Caco-2 (cell line): Measurements from ENCODE around the gene POLR3G. TPM values are rescaled to one million over a fixed set of nuclear protein-coding genes. Genes with fewer than 3 reads are reported as not detected.
A peak's percentile ranks its signal among the peaks of the same experiment; 100 is the strongest.

ENCODE experiments used
- BruUV-seq: library from RNA; stranded (reverse); fragments of 400-500 nt; replicated peaks from 2 replicates; lab custom pipeline; 2021; lab: Mats Ljungman, UMichigan
- CTCF ChIA-PET: fragments of 300-600 bp; sonication (Branson Sonifier 250); formaldehyde crosslinking; loops from one replicate; lab custom pipeline; 2022; ENCODE audit warnings: antibody characterized with exemption; lab: Charles Lee
- POLR2A ChIA-PET: fragments of 300-600 bp; sonication (Branson Sonifier 250); formaldehyde crosslinking; loops from one replicate; lab custom pipeline; 2022; ENCODE audit warnings: antibody characterized with exemption; lab: Charles Lee
- DNase-seq, 2 experiments: peaks; one replicate each; pipeline versions ENCODE4 v3.0.0 to v3.0.0-alpha.2; 2020 to 2022
- H3K27me3 ChIP-seq: replicated peaks from 2 replicates; pipeline ENCODE4 v1.6.0; 2011; ENCODE audit warnings: low read length; ENCODE audit not compliant: control insufficient read depth, insufficient read depth
- H3K36me3 ChIP-seq: 2 replicates; pipeline ENCODE4 v1.5.1; 2011; ENCODE audit warnings: low read length; ENCODE audit not compliant: control insufficient read depth, insufficient read depth
- H3K4me1 ChIP-seq: fragments of 250-450 bp; sonication (Bioruptor Pico); 2 replicates; pipeline ENCODE4 v1.5.1; 2020; ENCODE audit warnings: mild to moderate bottlenecking
- H3K4me3 ChIP-seq: 2 replicates; pipeline ENCODE4 v1.5.1; 2011; ENCODE audit warnings: low read depth, mild to moderate bottlenecking, control low read depth, low read length
- H3K9me3 ChIP-seq: fragments of 250-450 bp; sonication (Bioruptor Pico); 2 replicates; pipeline ENCODE4 v1.5.1; 2020; ENCODE audit warnings: mild to moderate bottlenecking, moderate library complexity
- H3K27ac Mint-ChIP-seq: one replicate; pipeline ENCODE4 v1.8.0; 2022; ENCODE audit warnings: mixed read lengths; ENCODE audit not compliant: unreplicated experiment
- H3K27me3 Mint-ChIP-seq: one replicate; pipeline ENCODE4 v1.8.0; 2022; ENCODE audit warnings: mixed read lengths; ENCODE audit not compliant: insufficient read depth, unreplicated experiment
- H3K36me3 Mint-ChIP-seq: one replicate; pipeline ENCODE4 v1.8.0; 2022; ENCODE audit warnings: mild to moderate bottlenecking, mixed read lengths; ENCODE audit not compliant: insufficient read depth, unreplicated experiment
- H3K4me1 Mint-ChIP-seq: one replicate; pipeline ENCODE4 v1.8.0; 2022; ENCODE audit warnings: low read depth, mixed read lengths; ENCODE audit not compliant: unreplicated experiment
- H3K4me3 Mint-ChIP-seq: one replicate; pipeline ENCODE4 v1.8.0; 2022; ENCODE audit warnings: mild to moderate bottlenecking, moderate library complexity, mixed read lengths; ENCODE audit not compliant: unreplicated experiment
- H3K9me3 Mint-ChIP-seq: one replicate; pipeline ENCODE4 v1.8.0; 2022; ENCODE audit warnings: mixed read lengths; ENCODE audit not compliant: unreplicated experiment
- intact Hi-C: fragments of 100-400 bp; cut with micrococcal nuclease; formaldehyde crosslinking; loops from one replicate; pipeline ENCODE4 v1.10.0; 2022; ENCODE audit not compliant: unreplicated experiment
- total RNA-seq: library from RNA; stranded (reverse); gene quantifications from 2 replicates; pipeline ENCODE4 v1.2.3, GENCODE V29; 2022
- TF ChIP-seq, protein P1 (sequence below), 2 experiments: fragments of 200-600 bp in 1 of 2; IDR thresholded peaks; 1 replicate in 1 of 2; 2 replicates in 1 of 2; pipeline versions ENCODE4 v1.5.1 to v1.8.0; 2011 to 2022; ENCODE audit warnings: antibody characterized with exemption in 1 of 2, control low read depth in 1 of 2, inconsistent platforms in 1 of 2, low read depth in 1 of 2, low read length in 1 of 2, mild to moderate bottlenecking in 1 of 2, moderate library complexity in 1 of 2; ENCODE audit not compliant: insufficient read depth in 1 of 2, severe bottlenecking in 1 of 2, unreplicated experiment in 1 of 2

Gene POLR3G
- total RNA-seq, 1 experiment from 2014 or later, result 5.4 TPM

DNA sequence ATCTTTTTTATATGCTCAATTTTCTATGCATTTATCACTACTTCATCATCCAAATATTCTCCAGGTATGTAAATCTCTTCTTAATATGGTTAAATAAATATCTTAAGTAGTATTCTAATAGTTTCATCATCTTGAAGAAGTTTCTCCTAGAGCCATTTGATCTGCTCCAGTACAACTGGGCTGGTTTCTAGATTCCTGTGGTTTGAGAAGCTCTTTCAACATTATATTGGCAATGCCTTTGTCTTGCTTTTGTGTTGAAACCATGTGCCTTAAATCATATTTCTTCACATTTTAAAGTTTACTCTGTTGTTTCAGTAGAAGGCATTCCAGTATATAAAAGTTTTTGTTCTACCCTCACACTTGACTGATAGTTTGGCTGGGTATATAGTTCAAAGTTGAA lies 27.7 kb upstream of the POLR3G start:
- BruUV-seq, result no TSS peak
- no peaks in the 10 kb centered on the region for H3K27me3 Mint-ChIP-seq
- H3K4me3 Mint-ChIP-seq, result no peak overlapping the region
- Histone ChIP-seq H3K36me3 (no peaks in the 10 kb centered on the region), H3K27me3 (no peaks in the 10 kb centered on the region), H3K4me3 (no peak overlapping the region), H3K4me1 (no peaks in the 10 kb centered on the region), H3K9me3 (no peaks in the 10 kb centered on the region)
- DNase-seq, result no peak
- POLR2A ChIA-PET, result no interaction called here
- H3K4me1 Mint-ChIP-seq, result no peaks in the 10 kb centered on the region
- H3K9me3 Mint-ChIP-seq, result peaks cover 13% of the 10 kb centered on the region
- TF ChIP-seq, protein P1, sequence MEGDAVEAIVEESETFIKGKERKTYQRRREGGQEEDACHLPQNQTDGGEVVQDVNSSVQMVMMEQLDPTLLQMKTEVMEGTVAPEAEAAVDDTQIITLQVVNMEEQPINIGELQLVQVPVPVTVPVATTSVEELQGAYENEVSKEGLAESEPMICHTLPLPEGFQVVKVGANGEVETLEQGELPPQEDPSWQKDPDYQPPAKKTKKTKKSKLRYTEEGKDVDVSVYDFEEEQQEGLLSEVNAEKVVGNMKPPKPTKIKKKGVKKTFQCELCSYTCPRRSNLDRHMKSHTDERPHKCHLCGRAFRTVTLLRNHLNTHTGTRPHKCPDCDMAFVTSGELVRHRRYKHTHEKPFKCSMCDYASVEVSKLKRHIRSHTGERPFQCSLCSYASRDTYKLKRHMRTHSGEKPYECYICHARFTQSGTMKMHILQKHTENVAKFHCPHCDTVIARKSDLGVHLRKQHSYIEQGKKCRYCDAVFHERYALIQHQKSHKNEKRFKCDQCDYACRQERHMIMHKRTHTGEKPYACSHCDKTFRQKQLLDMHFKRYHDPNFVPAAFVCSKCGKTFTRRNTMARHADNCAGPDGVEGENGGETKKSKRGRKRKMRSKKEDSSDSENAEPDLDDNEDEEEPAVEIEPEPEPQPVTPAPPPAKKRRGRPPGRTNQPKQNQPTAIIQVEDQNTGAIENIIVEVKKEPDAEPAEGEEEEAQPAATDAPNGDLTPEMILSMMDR (IDR thresholded peaks at IDR 0.05; ENCODE audit: insufficient read depth in 1 of 2, low read depth in 1 of 2, low read length in 1 of 2, severe bottlenecking in 1 of 2, unreplicated experiment in 1 of 2), result no peak
- intact Hi-C loops, result no loop called here
- no peaks in the 10 kb centered on the region for H3K36me3 Mint-ChIP-seq
- no peak overlapping the region for H3K27ac Mint-ChIP-seq
- CTCF ChIA-PET, result no interaction called here

DNA sequence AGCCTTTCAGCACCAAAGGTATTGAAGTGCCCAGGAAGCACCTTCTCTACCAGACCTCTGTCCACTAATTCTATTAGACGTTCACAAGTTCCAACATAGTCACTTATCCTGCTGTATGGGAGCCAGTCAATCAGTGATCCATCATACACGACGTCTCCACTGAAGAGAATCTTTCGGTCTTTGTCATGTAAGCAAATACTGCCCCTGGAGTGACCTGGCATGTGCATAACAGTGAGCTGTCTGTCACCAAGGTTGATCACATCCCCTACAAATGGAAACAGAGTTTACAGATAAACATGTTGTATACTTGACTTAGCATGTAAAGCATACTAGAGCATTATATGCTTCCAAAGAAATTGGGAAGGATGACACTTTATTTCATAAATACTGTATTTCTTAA lies 13.4 kb upstream of the POLR3G start:
- Histone ChIP-seq H3K27me3 (no peaks in the 10 kb centered on the region), H3K4me3 (no peak overlapping the region), H3K4me1 (no peaks in the 10 kb centered on the region), H3K36me3 (no peaks in the 10 kb centered on the region), H3K9me3 (no peaks in the 10 kb centered on the region)
- Mint-ChIP-seq H3K27ac (no peak overlapping the region), H3K36me3 (peaks cover 6% of the 10 kb centered on the region), H3K4me1 (no peaks in the 10 kb centered on the region), H3K27me3 (no peaks in the 10 kb centered on the region), H3K9me3 (no peaks in the 10 kb centered on the region), H3K4me3 (no peak overlapping the region)
- TF ChIP-seq, protein P1 (IDR thresholded peaks at IDR 0.05; ENCODE audit: insufficient read depth in 1 of 2, low read depth in 1 of 2, low read length in 1 of 2, severe bottlenecking in 1 of 2, unreplicated experiment in 1 of 2), result no peak
- ChIA-PET CTCF (no interaction called here), POLR2A (no interaction called here)
- intact Hi-C loops, result no loop called here
- DNase-seq, result no peak
- BruUV-seq, result no TSS peak

DNA sequence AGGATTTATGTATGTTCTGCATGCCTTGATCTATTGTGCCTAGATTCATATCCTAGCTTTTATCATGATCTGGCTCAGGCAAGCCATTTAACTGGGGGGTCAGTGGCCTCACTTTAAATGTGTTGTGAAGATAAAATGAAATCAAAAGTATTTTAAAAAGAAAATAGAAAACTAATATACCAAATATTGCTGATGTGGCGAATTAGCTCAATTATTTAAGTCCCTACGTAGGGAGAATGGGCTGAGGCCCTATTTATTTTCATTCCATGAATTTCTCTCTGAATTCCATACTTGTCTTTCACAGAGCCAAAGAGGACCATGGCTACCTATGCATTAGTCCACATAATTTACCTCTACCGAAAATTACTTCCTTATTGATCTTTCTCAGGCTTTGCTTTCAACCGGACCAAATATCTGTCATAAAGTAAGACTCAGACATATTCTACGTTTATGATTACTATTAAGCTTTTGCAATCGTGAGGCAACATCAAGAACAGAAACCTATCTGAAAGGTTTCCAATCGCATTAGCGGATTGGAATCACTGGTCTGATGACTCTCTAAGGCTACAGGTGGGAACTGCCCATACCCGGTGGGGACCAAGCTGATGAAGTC lies 1.8 kb upstream of the POLR3G start:
- H3K9me3 ChIP-seq, result no peaks in the 10 kb centered on the region
- DNase-seq, result no peak
- Mint-ChIP-seq H3K27me3 (no peaks in the 10 kb centered on the region), H3K4me3 (peak overlapping the region; percentile 94), H3K27ac (peak overlapping the region; percentile 93), H3K4me1 (peaks cover 12% of the 10 kb centered on the region), H3K36me3 (peaks cover 11% of the 10 kb centered on the region), H3K9me3 (no peaks in the 10 kb centered on the region)
- peaks cover 7% of the 10 kb centered on the region; the same call in 1 of the 2 replicates for H3K4me1 ChIP-seq
- CTCF ChIA-PET, result interaction anchor here (2.1 kb wide), 1 partner anchor 33 kb away, joined by 8 read pairs; no protein-coding TSS in a partner anchor
- H3K4me3 ChIP-seq, result peak overlapping the region; percentile 94
- TF ChIP-seq, protein P1 (IDR thresholded peaks at IDR 0.05; ENCODE audit: insufficient read depth in 1 of 2, low read depth in 1 of 2, low read length in 1 of 2, severe bottlenecking in 1 of 2, unreplicated experiment in 1 of 2), result no peak
- BruUV-seq, result TSS peak; percentile 30
- POLR2A ChIA-PET, result interaction anchor here (2.5 kb wide), 1 partner anchor 63 kb away, joined by 11 read pairs; the partner anchor contains the start of gene CETN3
- no peaks in the 10 kb centered on the region for H3K27me3 ChIP-seq
- intact Hi-C loops, result loop anchor here (2.0 kb wide), 1 partner anchor 32 kb away; no protein-coding TSS in a partner anchor
- no peaks in the 10 kb centered on the region for H3K36me3 ChIP-seq
